Brain microvascular endothelial cell (primary cell): ENCODE data around the gene BBS9.

Source experiments
- DNase-seq: peaks from one replicate; pipeline ENCODE4 v3.0.0-alpha.2; 2020
- H3K27ac ChIP-seq: fragments of 250-450 bp; sonication (Bioruptor Pico); 2 replicates; pipeline ENCODE4 v1.5.1; 2020; ENCODE audit warnings: mild to moderate bottlenecking, moderate library complexity
- H3K27me3 ChIP-seq: fragments of 250-450 bp; sonication (Bioruptor Pico); replicated peaks from 2 replicates; pipeline ENCODE4 v1.5.1; 2020; ENCODE audit warnings: mild to moderate bottlenecking
- H3K36me3 ChIP-seq: fragments of 250-450 bp; sonication (Bioruptor Pico); replicated peaks from 2 replicates; pipeline ENCODE4 v1.5.1; 2020; ENCODE audit warnings: mild to moderate bottlenecking
- H3K4me3 ChIP-seq: 2 replicates; pipeline ENCODE4 v1.5.1; 2011; ENCODE audit warnings: low read depth, mild to moderate bottlenecking, control low read depth, low read length, moderate library complexity
- CTCF ChIP-seq: IDR thresholded peaks from 2 replicates; pipeline ENCODE4 v1.5.1; 2011; ENCODE audit warnings: low read depth, mild to moderate bottlenecking, moderate library complexity, low read length, control low read depth, inconsistent platforms; ENCODE audit errors: missing control alignments
- in situ Hi-C: cut with HindIII; loops from 2 replicates; pipeline ENCODE4 v1.10.0; 2017; ENCODE audit warnings: low sequenced_read_pairs, low pct_ligation_motif_present

The BBS9 gene

GRCh38 chr7:33411020-33411419 is 281.7 kb downstream of the BBS9 start:
- Histone ChIP-seq H3K36me3 (no peaks in the 10 kb centered on the region), H3K27ac (no peak overlapping the region), H3K27me3 (no peaks in the 10 kb centered on the region), H3K4me3 (no peak overlapping the region)
- no peak for TF ChIP-seq CTCF
- DNase-seq: no peak
- in situ Hi-C loops: no loop called here

- in situ Hi-C loops: no loop called here
- Histone ChIP-seq H3K27ac (no peak overlapping the region), H3K27me3 (no peaks in the 10 kb centered on the region), H3K4me3 (no peak overlapping the region), H3K36me3 (no peaks in the 10 kb centered on the region)
- TF ChIP-seq CTCF: no peak
- no peak for DNase-seq
Observed at GRCh38 chr7:33412331-33412730, 283.0 kb downstream of the BBS9 start.

- H3K36me3 ChIP-seq: no peaks in the 10 kb centered on the region
- in situ Hi-C loops: no loop called here
- peak overlapping the region; percentile 2 for H3K4me3 ChIP-seq
- no peak overlapping the region for H3K27ac ChIP-seq
- no peaks in the 10 kb centered on the region for H3K27me3 ChIP-seq
- DNase-seq: peak; percentile 84
- no peak for TF ChIP-seq CTCF
Observed at GRCh38 chr7:33418251-33418701, 288.9 kb downstream of the BBS9 start.

- no peak for DNase-seq
- in situ Hi-C loops: no loop called here
- TF ChIP-seq CTCF: no peak
- no peaks in the 10 kb centered on the region for H3K27me3 ChIP-seq
- H3K36me3 ChIP-seq: no peaks in the 10 kb centered on the region
- no peak overlapping the region for H3K4me3 ChIP-seq
- H3K27ac ChIP-seq: no peak overlapping the region
Observed at GRCh38 chr7:33420311-33420940, 291.1 kb downstream of the BBS9 start.

- Histone ChIP-seq H3K27me3 (no peaks in the 10 kb centered on the region), H3K4me3 (no peak overlapping the region), H3K27ac (no peak overlapping the region), H3K36me3 (no peaks in the 10 kb centered on the region)
- no peak for TF ChIP-seq CTCF
- in situ Hi-C loops: no loop called here
- no peak for DNase-seq
Observed at GRCh38 chr7:33421429-33421828, 292.1 kb downstream of the BBS9 start.

- H3K36me3 ChIP-seq: no peaks in the 10 kb centered on the region
- no peak overlapping the region for H3K4me3 ChIP-seq
- in situ Hi-C loops: no loop called here
- no peak for TF ChIP-seq CTCF
- no peak overlapping the region for H3K27ac ChIP-seq
- no peak for DNase-seq
- no peaks in the 10 kb centered on the region for H3K27me3 ChIP-seq
Observed at GRCh38 chr7:33422141-33422540, 292.8 kb downstream of the BBS9 start.
